Calu3 (cell line): Measurements from ENCODE around the gene TMEM86B. TPM values are rescaled to one million over a fixed set of nuclear protein-coding genes. Genes with fewer than 3 reads are reported as not detected.

ENCODE experiments used
- BruUV-seq: library from RNA; stranded (reverse); fragments of 400-500 nt; replicated peaks from 2 replicates; lab custom pipeline; 2021; lab: Mats Ljungman, UMichigan
- CTCF ChIA-PET: fragments of 300-600 bp; sonication (Branson Sonifier 250); formaldehyde crosslinking; loops from one replicate; lab custom pipeline; 2022; ENCODE audit warnings: antibody characterized with exemption; lab: Charles Lee
- DNase-seq: peaks from one replicate; pipeline ENCODE4 v3.0.0; 2022
- H3K27ac Mint-ChIP-seq: one replicate; pipeline ENCODE4 v1.8.0; 2022; ENCODE audit warnings: mixed read lengths; ENCODE audit not compliant: unreplicated experiment
- H3K27me3 Mint-ChIP-seq: one replicate; pipeline ENCODE4 v1.8.0; 2022; ENCODE audit warnings: mixed read lengths; ENCODE audit not compliant: unreplicated experiment
- H3K36me3 Mint-ChIP-seq: one replicate; pipeline ENCODE4 v1.8.0; 2022; ENCODE audit warnings: mild to moderate bottlenecking, moderate library complexity, mixed read lengths; ENCODE audit not compliant: insufficient read depth, unreplicated experiment
- H3K4me1 Mint-ChIP-seq: one replicate; pipeline ENCODE4 v1.8.0; 2022; ENCODE audit warnings: mild to moderate bottlenecking, low read depth, mixed read lengths; ENCODE audit not compliant: unreplicated experiment
- H3K4me3 Mint-ChIP-seq: one replicate; pipeline ENCODE4 v1.8.0; 2022; ENCODE audit warnings: mild to moderate bottlenecking, low read depth, moderate library complexity, mixed read lengths; ENCODE audit not compliant: unreplicated experiment
- H3K9me3 Mint-ChIP-seq: one replicate; pipeline ENCODE4 v1.8.0; 2022; ENCODE audit warnings: low read depth, mixed read lengths; ENCODE audit not compliant: unreplicated experiment
- intact Hi-C: fragments of 100-400 bp; cut with micrococcal nuclease; formaldehyde crosslinking; loops from one replicate; pipeline ENCODE4 v1.10.0; 2022; ENCODE audit not compliant: unreplicated experiment
- total RNA-seq: library from RNA; stranded (reverse); gene quantifications from 2 replicates; pipeline ENCODE4 v1.2.3, GENCODE V29; 2022
- TF ChIP-seq, protein P1 (sequence below): fragments of 200-600 bp; IDR thresholded peaks from one replicate; pipeline ENCODE4 v1.8.0; 2022; ENCODE audit warnings: antibody characterized with exemption; ENCODE audit not compliant: unreplicated experiment

Gene TMEM86B
- total RNA-seq, 1 experiment from 2014 or later: 14.3 TPM

DNA sequence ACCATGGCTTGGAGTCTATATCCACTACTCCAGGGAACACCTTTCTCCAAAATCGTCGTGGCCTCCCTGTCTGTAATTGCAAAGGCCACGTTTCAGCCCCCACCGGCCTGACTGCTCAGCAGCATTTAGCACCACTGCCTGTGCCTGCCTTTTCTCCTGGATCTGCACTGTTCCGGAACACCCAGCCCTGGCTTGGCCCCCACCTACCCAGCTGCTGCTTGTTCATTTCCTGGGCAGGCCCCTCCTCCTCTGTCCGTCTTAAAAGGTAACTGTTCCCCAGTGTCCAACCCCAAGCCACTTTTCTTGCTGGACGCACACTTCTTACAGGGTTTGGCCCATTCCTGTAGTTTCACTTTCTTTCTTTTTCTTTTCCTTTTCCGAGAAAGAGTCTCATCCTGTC is 39.9 kb downstream of the TMEM86B start:
- Mint-ChIP-seq H3K9me3 (no peaks in the 10 kb centered on the region), H3K4me1 (peaks cover 8% of the 10 kb centered on the region), H3K27ac (no peak overlapping the region), H3K36me3 (peaks cover 20% of the 10 kb centered on the region), H3K27me3 (no peaks in the 10 kb centered on the region), H3K4me3 (no peak overlapping the region)
- DNase-seq: no peak
- BruUV-seq: no TSS peak
- CTCF ChIA-PET: no interaction called here
- intact Hi-C loops: no loop called here
- TF ChIP-seq, protein P1, sequence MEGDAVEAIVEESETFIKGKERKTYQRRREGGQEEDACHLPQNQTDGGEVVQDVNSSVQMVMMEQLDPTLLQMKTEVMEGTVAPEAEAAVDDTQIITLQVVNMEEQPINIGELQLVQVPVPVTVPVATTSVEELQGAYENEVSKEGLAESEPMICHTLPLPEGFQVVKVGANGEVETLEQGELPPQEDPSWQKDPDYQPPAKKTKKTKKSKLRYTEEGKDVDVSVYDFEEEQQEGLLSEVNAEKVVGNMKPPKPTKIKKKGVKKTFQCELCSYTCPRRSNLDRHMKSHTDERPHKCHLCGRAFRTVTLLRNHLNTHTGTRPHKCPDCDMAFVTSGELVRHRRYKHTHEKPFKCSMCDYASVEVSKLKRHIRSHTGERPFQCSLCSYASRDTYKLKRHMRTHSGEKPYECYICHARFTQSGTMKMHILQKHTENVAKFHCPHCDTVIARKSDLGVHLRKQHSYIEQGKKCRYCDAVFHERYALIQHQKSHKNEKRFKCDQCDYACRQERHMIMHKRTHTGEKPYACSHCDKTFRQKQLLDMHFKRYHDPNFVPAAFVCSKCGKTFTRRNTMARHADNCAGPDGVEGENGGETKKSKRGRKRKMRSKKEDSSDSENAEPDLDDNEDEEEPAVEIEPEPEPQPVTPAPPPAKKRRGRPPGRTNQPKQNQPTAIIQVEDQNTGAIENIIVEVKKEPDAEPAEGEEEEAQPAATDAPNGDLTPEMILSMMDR: no peak

DNA sequence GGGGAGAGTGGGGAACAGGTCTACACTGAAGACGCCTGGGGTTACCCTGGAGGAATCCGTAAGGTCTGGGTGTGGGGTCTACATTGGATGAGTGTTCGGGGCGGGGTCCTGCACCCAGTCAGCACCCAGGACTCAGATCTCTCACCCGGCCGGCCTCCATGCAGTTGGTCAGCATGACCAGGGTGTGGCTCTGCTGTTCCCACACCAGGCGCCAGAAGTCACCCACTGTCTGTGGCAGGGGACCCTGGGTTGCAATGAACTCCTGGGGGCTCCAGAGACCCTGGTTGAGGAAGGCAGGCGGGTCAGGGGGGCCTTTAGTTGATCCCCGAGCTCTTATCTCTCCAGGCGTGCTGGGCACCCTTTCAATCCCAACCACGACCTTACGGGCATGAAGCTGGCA is 42.5 kb downstream of the TMEM86B start:
- Mint-ChIP-seq H3K9me3 (no peaks in the 10 kb centered on the region), H3K4me1 (peaks cover under 1% of the 10 kb centered on the region), H3K27ac (no peak overlapping the region), H3K36me3 (peaks cover 15% of the 10 kb centered on the region), H3K27me3 (peaks cover 5% of the 10 kb centered on the region), H3K4me3 (no peak overlapping the region)
- DNase-seq: no peak
- intact Hi-C loops: no loop called here
- TF ChIP-seq, protein P1: no peak
- no TSS peak for BruUV-seq
- CTCF ChIA-PET: no interaction called here

DNA sequence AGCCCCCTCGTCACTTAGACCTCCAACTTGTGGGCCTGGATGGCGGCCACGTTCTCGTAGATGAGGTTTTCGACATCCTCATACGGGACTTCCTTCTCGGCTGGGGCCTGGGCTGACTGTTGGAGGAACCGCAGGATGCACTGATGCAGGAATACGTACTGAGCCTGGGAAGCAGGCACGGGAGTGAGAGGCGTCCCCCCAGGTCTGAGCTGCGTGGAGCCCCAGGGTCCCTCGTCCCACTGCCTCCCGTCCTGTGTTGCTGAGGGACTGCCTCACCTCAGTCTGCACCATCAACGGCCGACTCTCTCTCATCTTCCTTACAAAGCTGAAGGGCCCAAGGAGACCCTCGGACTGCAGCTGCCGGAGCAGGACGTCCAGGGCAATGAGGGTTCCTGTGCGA is 46.8 kb downstream of the TMEM86B start:
- CTCF ChIA-PET: no interaction called here
- no peak for DNase-seq
- peaks cover 31% of the 10 kb centered on the region for H3K36me3 Mint-ChIP-seq
- intact Hi-C loops: no loop called here
- no TSS peak for BruUV-seq
- H3K9me3 Mint-ChIP-seq: no peaks in the 10 kb centered on the region
- TF ChIP-seq, protein P1: no peak
- H3K27me3 Mint-ChIP-seq: peaks cover 49% of the 10 kb centered on the region
- H3K4me3 Mint-ChIP-seq: no peak overlapping the region
- H3K27ac Mint-ChIP-seq: no peak overlapping the region
- H3K4me1 Mint-ChIP-seq: peaks cover 22% of the 10 kb centered on the region

DNA sequence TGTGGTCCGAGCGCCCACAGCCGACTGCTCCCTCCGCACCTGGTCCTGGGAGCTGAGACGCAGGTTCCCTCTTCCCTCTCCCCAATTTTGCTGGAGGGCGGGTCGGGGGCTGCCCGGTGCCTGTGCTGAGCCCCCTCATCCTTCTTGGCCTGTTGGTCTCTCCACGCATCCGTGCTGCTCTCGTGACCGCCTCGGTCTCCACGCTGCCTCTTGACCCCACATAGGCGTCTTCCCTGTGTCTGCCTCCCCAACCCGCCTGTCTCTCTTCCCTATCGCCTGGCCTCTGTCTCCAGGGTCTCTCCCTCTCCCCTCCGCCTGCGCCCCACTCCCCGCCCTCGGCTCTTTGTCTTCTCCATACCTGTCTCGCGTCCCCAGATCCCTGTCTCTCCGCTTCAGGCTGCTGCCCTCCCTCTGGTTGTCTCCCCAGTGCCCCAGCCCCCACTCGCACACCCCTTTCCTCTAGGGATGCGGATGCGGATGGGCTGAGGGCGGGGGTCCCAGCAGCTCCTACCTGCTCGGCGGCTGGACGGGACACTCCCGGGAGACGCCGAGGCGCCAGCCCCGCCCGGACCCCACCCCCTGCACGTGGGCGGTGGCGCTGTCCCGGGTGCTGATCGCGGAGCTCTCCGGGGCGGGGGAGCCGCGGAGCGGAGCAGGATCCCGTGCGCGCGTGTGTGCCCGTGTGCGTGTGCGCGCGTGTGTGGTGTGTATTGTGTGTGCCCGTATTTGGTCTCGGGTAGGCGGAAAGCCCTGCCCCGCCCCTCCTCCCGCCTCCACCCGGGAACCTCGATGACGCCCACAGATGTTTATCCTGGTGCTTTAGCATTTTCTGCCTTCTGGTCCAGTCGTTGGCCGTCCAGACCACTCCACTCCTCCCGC is 48.7 kb downstream of the TMEM86B start, which contains the start of gene SYT5:
Gene SYT5, minus strand, starts transcription at position 684 of the 879 bp plus-strand sequence. CDS start 1,248 bp downstream, outside the sequence.
- CTCF ChIA-PET: interaction anchor here (0.7 to 1.5 kb wide), 4 partner anchors 9 to 37 kb away, joined by 3 to 5 read pairs (median 4); partner anchors contain the start of genes DNAAF3 and PTPRH
- peaks cover 22% of the 10 kb centered on the region for H3K4me1 Mint-ChIP-seq
- H3K9me3 Mint-ChIP-seq: no peaks in the 10 kb centered on the region
- no TSS peak for BruUV-seq
- peak within 1 kb of the TSS; percentile 92 for H3K27ac Mint-ChIP-seq
- TF ChIP-seq, protein P1: no peak
- DNase-seq: peak; percentile 77
- intact Hi-C loops: loop anchor here (5.0 to 10.0 kb wide), 2 partner anchors 32 to 75 kb away; partner anchors contain the start of gene PPP6R1
- peaks cover 31% of the 10 kb centered on the region for H3K36me3 Mint-ChIP-seq
- peaks cover 56% of the 10 kb centered on the region for H3K27me3 Mint-ChIP-seq
- H3K4me3 Mint-ChIP-seq: peak within 1 kb of the TSS; percentile 65
